K562 (cell line): ENCODE data around the gene PPT2. TPM values are rescaled to one million over a fixed set of nuclear protein-coding genes. Genes with fewer than 3 reads are reported as not detected.

ENCODE experiments used
- ATAC-seq: fragments of 200-7000 bp; cut with Tn5 transposase; 3 replicates; pipeline ENCODE4 v1.9.1; 2020; ENCODE audit warnings: moderate library complexity
- BruUV-seq: library from RNA; stranded (reverse); fragments of 400-500 nt; replicated peaks from 2 replicates; lab custom pipeline; 2021; lab: Mats Ljungman, UMichigan
- CTCF ChIA-PET: fragments of 300-600 bp; formaldehyde crosslinking; extraction: SDS; loops from one replicate; lab custom pipeline; 2021; ENCODE audit warnings: low intra/inter-chr PET ratio; lab: Yijun Ruan, JAX
- POLR2A ChIA-PET: fragments of 300-600, 350-650 bp; sonication (Branson Sonifier 250); formaldehyde crosslinking; extraction: SDS; loops from one replicate; lab custom pipeline; 2021; ENCODE audit warnings: antibody characterized with exemption, inconsistent platforms; lab: Yijun Ruan, JAX
- DNase-seq, 4 experiments: peaks; one replicate each; pipeline versions ENCODE4 v3.0.0 to v3.0.0-alpha.2; 2011 to 2018; ENCODE audit warnings: low spot score in 3 of 4, mixed read lengths in 3 of 4; ENCODE audit errors: extremely low read depth in 1 of 4
- FAIRE-seq: peaks from 2 replicates; lab custom pipeline; 2011; peaks lifted over from hg19 to GRCh38; lab: Jason Lieb, UNC
- H2AFZ ChIP-seq: 2 replicates; pipeline ENCODE4 v1.6.0; 2011; ENCODE audit warnings: low read depth, low read length, control low read depth, inconsistent platforms
- H3K27ac ChIP-seq: fragments of 200-600 bp; 3 replicates; pipeline ENCODE4 v1.8.0; 2011; ENCODE audit warnings: low read depth, mild to moderate bottlenecking, control low read depth, inconsistent platforms, low read length, moderate library complexity, mixed read lengths; ENCODE audit errors: extremely low read depth
- H3K27me3 ChIP-seq, 2 experiments: fragments of 300-600 bp in 1 of 2; 2 replicates in 1 of 2; 3 replicates in 1 of 2; pipeline versions ENCODE4 v1.6.0 to v1.8.0; 2011; ENCODE audit warnings: inconsistent platforms in 2 of 2, low read length in 2 of 2, mild to moderate bottlenecking in 1 of 2, mixed read lengths in 1 of 2, moderate library complexity in 1 of 2; ENCODE audit not compliant: control insufficient read depth in 2 of 2, insufficient read depth in 2 of 2
- H3K36me3 ChIP-seq: fragments of 300-600 bp; 3 replicates; pipeline ENCODE4 v1.8.0; 2011; ENCODE audit warnings: mild to moderate bottlenecking, low read length, inconsistent platforms; ENCODE audit not compliant: control insufficient read depth, insufficient read depth
- H3K4me1 ChIP-seq, 2 experiments: fragments of 200-600 bp in 1 of 2; replicated peaks in 1 of 2; 2 replicates in 1 of 2; 3 replicates in 1 of 2; pipeline versions ENCODE4 v1.5.1 to v1.8.0; 2011; ENCODE audit warnings: inconsistent platforms in 2 of 2, low read length in 2 of 2, mild to moderate bottlenecking in 1 of 2, mixed read lengths in 1 of 2, moderate library complexity in 1 of 2; ENCODE audit not compliant: control insufficient read depth in 2 of 2, insufficient read depth in 2 of 2
- H3K4me2 ChIP-seq: 2 replicates; pipeline ENCODE4 v1.6.1; 2011; ENCODE audit warnings: low read length, control low read depth, inconsistent platforms, mixed read lengths; ENCODE audit not compliant: insufficient read depth
- H3K4me3 ChIP-seq: fragments of 200-600 bp; sonication (generic), shearing (Covaris generic); 2 replicates; pipeline ENCODE4 v1.5.1; 2016; ENCODE audit warnings: control low read depth, inconsistent platforms
- H3K79me2 ChIP-seq: fragments of 200-600 bp; 3 replicates; pipeline ENCODE4 v1.8.0; 2011; ENCODE audit warnings: low read length, inconsistent platforms; ENCODE audit not compliant: control insufficient read depth, insufficient read depth
- H3K9ac ChIP-seq, 2 experiments: 2 replicates each; pipeline versions ENCODE4 v1.6.0 to v1.6.1; 2011; ENCODE audit warnings: low read depth in 2 of 2, low read length in 2 of 2, control low read depth in 1 of 2, inconsistent platforms in 1 of 2, mild to moderate bottlenecking in 1 of 2, mixed read lengths in 1 of 2; ENCODE audit not compliant: insufficient read depth in 1 of 2
- H3K9me1 ChIP-seq: one replicate; pipeline ENCODE4 v1.6.0; 2011; ENCODE audit warnings: inconsistent platforms, mild to moderate bottlenecking, low read length, moderate library complexity; ENCODE audit not compliant: control insufficient read depth, insufficient read depth
- H3K9me3 ChIP-seq: replicated peaks from 2 replicates; pipeline ENCODE4 v1.5.1; 2011; ENCODE audit warnings: low read depth, low read length, inconsistent platforms; ENCODE audit not compliant: control insufficient read depth, insufficient read depth
- H4K20me1 ChIP-seq: replicated peaks from 2 replicates; pipeline ENCODE4 v1.6.1; 2011; ENCODE audit warnings: low read length, inconsistent platforms, mixed read lengths; ENCODE audit not compliant: control insufficient read depth, insufficient read depth
- ATF2 ChIP-seq: sonication (generic); formaldehyde crosslinking; IDR thresholded peaks from 2 replicates; pipeline ENCODE4 v1.8.1; 2022; ENCODE audit warnings: missing genetic modification reagents
- CC2D1A ChIP-seq: fragments of 450-650 bp; IDR thresholded peaks from 2 replicates; pipeline ENCODE4 v1.6.1; 2017; ENCODE audit warnings: mild to moderate bottlenecking
- FOXJ2 ChIP-seq: fragments of 200-800 bp; sonication (Bioruptor generic); IDR thresholded peaks from 2 replicates; pipeline ENCODE4 v1.6.1; 2016; ENCODE audit warnings: missing genetic modification characterization, missing compliant biosample characterization
- HLTF ChIP-seq: fragments of 450-650 bp; IDR thresholded peaks from 2 replicates; pipeline ENCODE4 v1.6.1; 2016
- KLF13 ChIP-seq: fragments of 450-650 bp; IDR thresholded peaks from 2 replicates; pipeline ENCODE4 v1.6.1; 2016; ENCODE audit warnings: missing genetic modification characterization, low read depth, mild to moderate bottlenecking, missing compliant biosample characterization, moderate library complexity, borderline replicate concordance
- MAZ ChIP-seq, 2 experiments: fragments of 450-650 bp in 1 of 2; sonication (generic) in 1 of 2; formaldehyde crosslinking; IDR thresholded peaks in 1 of 2; conservative IDR thresholded peaks in 1 of 2; 2 replicates each; pipeline versions ENCODE4 v1.4.0 to v1.5.0; 2020; ENCODE audit warnings: mild to moderate bottlenecking in 1 of 2, missing genetic modification reagents in 1 of 2
- SREBF2 ChIP-seq: sonication (generic); formaldehyde crosslinking; IDR thresholded peaks from 2 replicates; pipeline ENCODE4 v1.4.0; 2020; ENCODE audit warnings: mild to moderate bottlenecking, missing genetic modification reagents
- STAT5A ChIP-seq: IDR thresholded peaks from 2 replicates; pipeline ENCODE4 v1.6.1; 2012; ENCODE audit warnings: low read length, inconsistent platforms, borderline replicate concordance
- TBL1XR1 ChIP-seq, 2 experiments: IDR thresholded peaks; 2 replicates each; pipeline ENCODE4 v1.6.1; 2012; ENCODE audit warnings: improper control_type of control experiment in 2 of 2, low read length in 2 of 2, mild to moderate bottlenecking in 1 of 2
- THRB ChIP-seq: fragments of 450-650 bp; formaldehyde crosslinking; conservative IDR thresholded peaks from 2 replicates; pipeline ENCODE4 v1.4.0; 2022; ENCODE audit warnings: mild to moderate bottlenecking, missing genetic modification characterization
- TOE1 ChIP-seq, 2 experiments: fragments of 450-650 bp in 1 of 2; sonication (generic) in 1 of 2; formaldehyde crosslinking in 1 of 2; IDR thresholded peaks; 2 replicates each; pipeline versions ENCODE4 v1.7.1 to v1.8.0; 2016 to 2022; ENCODE audit warnings: borderline replicate concordance in 2 of 2, mild to moderate bottlenecking in 2 of 2, antibody characterized with exemption in 1 of 2, inconsistent platforms in 1 of 2, low read depth in 1 of 2, missing genetic modification reagents in 1 of 2, moderate library complexity in 1 of 2
- USF2 ChIP-seq: sonication (generic); formaldehyde crosslinking; IDR thresholded peaks from 2 replicates; pipeline ENCODE4 v1.5.0; 2020; ENCODE audit warnings: missing genetic modification reagents
- ZBTB9 ChIP-seq: fragments of 450-650 bp; formaldehyde crosslinking; IDR thresholded peaks from 2 replicates; pipeline ENCODE4 v1.4.0; 2020; ENCODE audit warnings: mild to moderate bottlenecking, moderate library complexity
- ZNF140 ChIP-seq: fragments of 250-450 bp; sonication (Bioruptor Pico); IDR thresholded peaks from 2 replicates; pipeline ENCODE4 v1.8.0; 2021; ENCODE audit warnings: moderate library complexity, mild to moderate bottlenecking, inconsistent platforms
- ZNF785 ChIP-seq: fragments of 250-450 bp; sonication (Bioruptor Pico); IDR thresholded peaks from 2 replicates; pipeline ENCODE4 v1.4.0; 2020; ENCODE audit warnings: mild to moderate bottlenecking
- WGBS: fragments of 100-300 bp; shearing (Covaris generic); methylation state at CpG from one replicate; pipeline ENCODE4 v1.1.6; 2016; ENCODE audit warnings: low coverage, mixed read lengths; ENCODE audit not compliant: insufficient coverage; ENCODE audit errors: missing lambda C conversion rate; 5-methylcytosine and 5-hydroxymethylcytosine counted together
- in situ Hi-C: fragments of 300-500 bp; cut with MboI; formaldehyde crosslinking; loops from 4 replicates; pipeline ENCODE4 v1.15.0; 2018; ENCODE audit warnings: inconsistent platforms, mixed read lengths
- intact Hi-C: fragments of 100-400 bp; cut with micrococcal nuclease; formaldehyde crosslinking; loops from 2 replicates; pipeline ENCODE4 v1.14.2; 2022
- polyA plus RNA-seq, 8 experiments: library from polyadenylated mRNA; depleted of rRNA in 4 of 8; stranded (reverse) in 5 of 8; unstranded in 3 of 8; fragments of >200 nt; fragmentation: Nextera tagmentation in 2 of 8; fragmentation: Illumina TruSeq in 1 of 8; extraction: Ambion mirVana in 2 of 8; extraction: Trizol in 1 of 8; gene quantifications; 2 replicates each; pipeline versions ENCODE4 v1.2.1 to v1.2.3, GENCODE V29; 2011 to 2014; ENCODE audit warnings: inconsistent platforms in 1 of 8, missing spikeins in 1 of 8
- total RNA-seq, 7 experiments: library from RNA; depleted of rRNA in 6 of 7; stranded (reverse); fragments of >200 nt in 6 of 7; fragmentation: Illumina TruSeq in 2 of 7; extraction: Trizol in 2 of 7; gene quantifications; 2 replicates each; pipeline versions ENCODE4 v1.2.1 to v1.2.3, GENCODE V29; 2011 to 2021; ENCODE audit warnings: low replicate concordance in 1 of 7

The PPT2 gene
- total and polyA plus RNA-seq, 9 of the 15 experiments (the other 6 are each of a cell fraction or from before 2014, with no cell fraction given) = 27.4 to 98.8 (median 69.9) TPM

- intact Hi-C loops = loop anchor here (10.0 kb wide), 1 partner anchor 301 kb away; no protein-coding TSS in a partner anchor
- BruUV-seq = no TSS peak
- H3K79me2 ChIP-seq = no peaks in the 10 kb centered on the region
- ChIA-PET CTCF (no interaction called here), POLR2A (interaction anchor here (0.6 to 1.7 kb wide), 5 partner anchors 10 to 27 kb away, joined by 3 to 6 read pairs (median 4); partner anchors contain the start of gene ATF6B)
- peak; percentile 63 to 73 (median 67) for DNase-seq
- peak; percentile 32 for FAIRE-seq
- peaks cover 16 to 28% of the 10 kb centered on the region in 2 experiments for H3K4me1 ChIP-seq
- H3K4me3 ChIP-seq = no peak overlapping the region
- no peak overlapping the region for H3K27ac ChIP-seq
- no peaks in the 10 kb centered on the region for H3K9me3 ChIP-seq
- H3K27me3 ChIP-seq = peaks cover 0 to 4% of the 10 kb centered on the region in 2 experiments; a peak in 2 of 5 replicates
- no peak overlapping the region for H2AFZ ChIP-seq
- H3K36me3 ChIP-seq = peaks cover 31% of the 10 kb centered on the region
- no peaks in the 10 kb centered on the region for H4K20me1 ChIP-seq
- peaks cover 3% of the 10 kb centered on the region for H3K9me1 ChIP-seq
- H3K9ac ChIP-seq = peak overlapping the region in 1 of 2 experiments; percentile 57; a peak in 2 of 4 replicates
- H3K4me2 ChIP-seq = no peak overlapping the region
- in situ Hi-C loops = no loop called here
- 51% methylated on average over 9 of the region's 9 CpGs for WGBS
- ATAC-seq = peak; percentile 51
- TF ChIP-seq THRB (CRISPR knock-in tag) (0 out of 2 replicates have a peak, but pooled peaks have one; percentile 13), STAT5A (no peak), USF2 (CRISPR knock-in tag) (no peak), FOXJ2 (tag) (peak; percentile 100), TOE1 (IDR thresholded peaks at IDR 0.05; ENCODE audit: borderline replicate concordance) (no peak), TOE1 (CRISPR knock-in tag; IDR thresholded peaks at IDR 0.05; ENCODE audit: borderline replicate concordance, low read depth) (no peak), CC2D1A (peak; percentile 15; the same call in 1 of the 2 replicates), SREBF2 (CRISPR knock-in tag) (no peak), ZNF140 (CRISPR knock-in tag) (no peak), HLTF (no peak), ZBTB9 (CRISPR knock-in tag) (no peak), ZNF785 (CRISPR knock-in tag) (no peak), TBL1XR1 (IDR thresholded peaks at IDR 0.05; ENCODE audit: low read length in 2 of 2) (no peak), KLF13 (no peak), MAZ (CRISPR knock-in tag; conservative IDR thresholded peaks at IDR 0.05 in 1 of 2, IDR thresholded peaks at IDR 0.05 in 1 of 2) (peak in 1 of 2 experiments; percentile 56; a peak in 1 of 4 replicates), ATF2 (CRISPR knock-in tag) (no peak)
These were observed 40.3 kb upstream of the PPT2 start for GRCh38 chr6:32113386-32114352.
